Measurements from ENCODE around the gene COG5.

DNA sequence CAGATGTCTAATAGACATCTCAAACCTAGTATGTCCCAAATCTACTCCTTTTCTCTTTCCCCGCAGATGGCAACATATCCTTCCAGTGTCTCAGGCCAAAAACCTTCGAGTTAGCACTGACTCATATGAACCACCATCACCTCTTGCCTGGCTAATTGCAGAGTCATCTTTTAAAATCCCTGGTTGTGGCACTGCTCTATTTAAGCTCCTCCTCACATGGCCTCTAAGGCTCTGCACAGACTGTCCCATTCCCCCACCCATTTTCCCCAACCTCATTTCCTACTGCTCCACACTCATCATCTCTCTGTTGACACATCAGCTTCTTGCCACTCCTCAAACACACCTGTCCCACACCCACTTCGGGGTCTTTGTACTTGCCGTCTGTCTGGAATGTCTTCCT lies 411.7 kb downstream of the COG5 start:
- TF ChIP-seq, protein P1, sequence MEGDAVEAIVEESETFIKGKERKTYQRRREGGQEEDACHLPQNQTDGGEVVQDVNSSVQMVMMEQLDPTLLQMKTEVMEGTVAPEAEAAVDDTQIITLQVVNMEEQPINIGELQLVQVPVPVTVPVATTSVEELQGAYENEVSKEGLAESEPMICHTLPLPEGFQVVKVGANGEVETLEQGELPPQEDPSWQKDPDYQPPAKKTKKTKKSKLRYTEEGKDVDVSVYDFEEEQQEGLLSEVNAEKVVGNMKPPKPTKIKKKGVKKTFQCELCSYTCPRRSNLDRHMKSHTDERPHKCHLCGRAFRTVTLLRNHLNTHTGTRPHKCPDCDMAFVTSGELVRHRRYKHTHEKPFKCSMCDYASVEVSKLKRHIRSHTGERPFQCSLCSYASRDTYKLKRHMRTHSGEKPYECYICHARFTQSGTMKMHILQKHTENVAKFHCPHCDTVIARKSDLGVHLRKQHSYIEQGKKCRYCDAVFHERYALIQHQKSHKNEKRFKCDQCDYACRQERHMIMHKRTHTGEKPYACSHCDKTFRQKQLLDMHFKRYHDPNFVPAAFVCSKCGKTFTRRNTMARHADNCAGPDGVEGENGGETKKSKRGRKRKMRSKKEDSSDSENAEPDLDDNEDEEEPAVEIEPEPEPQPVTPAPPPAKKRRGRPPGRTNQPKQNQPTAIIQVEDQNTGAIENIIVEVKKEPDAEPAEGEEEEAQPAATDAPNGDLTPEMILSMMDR (IDR thresholded peaks at IDR 0.05 in 4 of 5, conservative IDR thresholded peaks at IDR 0.05 in 1 of 5), result no peak
- no peak for TF ChIP-seq POLR2A (IDR thresholded peaks at IDR 0.05)
